Uterus (tissue), 2 donors: ENCODE results near the gene IGSF23.

Source experiments
- POLR2A ChIP-seq, 2 donors: fragments of 450-650 bp; IDR thresholded peaks; one replicate each; pipeline ENCODE4 v1.6.1; 2016; ENCODE audit warnings: antibody characterized with exemption in 2 of 2, mild to moderate bottlenecking in 1 of 2, moderate library complexity in 1 of 2
- TF ChIP-seq, protein P1 (sequence below), 4 experiments: fragments of 200-600 bp in 2 of 4; fragments of 450-650 bp in 2 of 4; sonication (generic) in 2 of 4; IDR thresholded peaks; one replicate each; pipeline ENCODE4 v1.5.1; 2016 to 2019; ENCODE audit warnings: antibody characterized with exemption in 4 of 4, mild to moderate bottlenecking in 2 of 4, moderate library complexity in 1 of 4

DNA sequence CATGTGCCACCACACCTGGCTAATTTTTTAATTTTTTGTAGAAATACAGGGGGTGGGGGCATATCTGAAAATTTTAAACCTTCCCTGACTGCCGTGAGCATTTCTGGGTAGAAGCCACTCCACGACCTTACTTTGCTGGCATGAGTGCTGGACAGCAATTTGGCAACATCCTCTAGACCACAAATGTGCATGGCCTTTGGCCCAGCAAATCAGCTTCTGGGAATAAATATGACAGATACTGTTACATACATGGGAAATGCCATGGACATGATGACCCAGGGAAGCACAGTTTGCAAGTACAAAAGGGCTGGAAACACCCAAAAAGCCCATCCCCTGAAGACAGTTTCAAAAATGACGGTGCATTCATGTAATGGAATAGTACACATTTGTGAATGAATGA lies 27.2 kb downstream of the IGSF23 start:
- TF ChIP-seq, protein P1, sequence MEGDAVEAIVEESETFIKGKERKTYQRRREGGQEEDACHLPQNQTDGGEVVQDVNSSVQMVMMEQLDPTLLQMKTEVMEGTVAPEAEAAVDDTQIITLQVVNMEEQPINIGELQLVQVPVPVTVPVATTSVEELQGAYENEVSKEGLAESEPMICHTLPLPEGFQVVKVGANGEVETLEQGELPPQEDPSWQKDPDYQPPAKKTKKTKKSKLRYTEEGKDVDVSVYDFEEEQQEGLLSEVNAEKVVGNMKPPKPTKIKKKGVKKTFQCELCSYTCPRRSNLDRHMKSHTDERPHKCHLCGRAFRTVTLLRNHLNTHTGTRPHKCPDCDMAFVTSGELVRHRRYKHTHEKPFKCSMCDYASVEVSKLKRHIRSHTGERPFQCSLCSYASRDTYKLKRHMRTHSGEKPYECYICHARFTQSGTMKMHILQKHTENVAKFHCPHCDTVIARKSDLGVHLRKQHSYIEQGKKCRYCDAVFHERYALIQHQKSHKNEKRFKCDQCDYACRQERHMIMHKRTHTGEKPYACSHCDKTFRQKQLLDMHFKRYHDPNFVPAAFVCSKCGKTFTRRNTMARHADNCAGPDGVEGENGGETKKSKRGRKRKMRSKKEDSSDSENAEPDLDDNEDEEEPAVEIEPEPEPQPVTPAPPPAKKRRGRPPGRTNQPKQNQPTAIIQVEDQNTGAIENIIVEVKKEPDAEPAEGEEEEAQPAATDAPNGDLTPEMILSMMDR (IDR thresholded peaks at IDR 0.05), result no peak
- TF ChIP-seq POLR2A (IDR thresholded peaks at IDR 0.05), result no peak
